Chondrocyte (in vitro differentiated cells): ENCODE data around the gene ZNF135. TPM values are rescaled to one million over a fixed set of nuclear protein-coding genes. Genes with fewer than 3 reads are reported as not detected.

ENCODE experiments used
- DNase-seq: peaks from one replicate; pipeline ENCODE4 v3.0.0; 2021; ENCODE audit warnings: mixed read lengths, low spot score
- H3K27ac Mint-ChIP-seq: one replicate; pipeline ENCODE4 v1.8.0; 2021; ENCODE audit warnings: mild to moderate bottlenecking, moderate library complexity, mixed read lengths; ENCODE audit not compliant: unreplicated experiment
- H3K27me3 Mint-ChIP-seq: 2 replicates; pipeline ENCODE4 v1.8.0; 2021; ENCODE audit warnings: low read depth, mixed read lengths
- H3K36me3 Mint-ChIP-seq: 2 replicates; pipeline ENCODE4 v1.8.0; 2021; ENCODE audit warnings: low read depth, mixed read lengths
- H3K4me1 Mint-ChIP-seq: 2 replicates; pipeline ENCODE4 v1.8.0; 2021; ENCODE audit warnings: low read depth, mild to moderate bottlenecking, mixed read lengths
- H3K4me3 Mint-ChIP-seq: one replicate; pipeline ENCODE4 v1.8.0; 2021; ENCODE audit warnings: mild to moderate bottlenecking, moderate library complexity, mixed read lengths; ENCODE audit not compliant: unreplicated experiment
- H3K9me3 Mint-ChIP-seq: 2 replicates; pipeline ENCODE4 v1.8.0; 2021; ENCODE audit warnings: low read depth, mixed read lengths
- total RNA-seq: library from RNA; stranded (reverse); gene quantifications from 3 replicates; pipeline ENCODE4 v1.2.1, GENCODE V29; 2021
- TF ChIP-seq, protein P1 (sequence below): fragments of 200-600 bp; sonication (generic); IDR thresholded peaks from 2 replicates; pipeline ENCODE4 v1.5.0; 2021; ENCODE audit warnings: antibody characterized with exemption, mild to moderate bottlenecking, moderate library complexity

Gene ZNF135
- total RNA-seq, 1 donor from 2014 or later: 4.9 TPM

DNA sequence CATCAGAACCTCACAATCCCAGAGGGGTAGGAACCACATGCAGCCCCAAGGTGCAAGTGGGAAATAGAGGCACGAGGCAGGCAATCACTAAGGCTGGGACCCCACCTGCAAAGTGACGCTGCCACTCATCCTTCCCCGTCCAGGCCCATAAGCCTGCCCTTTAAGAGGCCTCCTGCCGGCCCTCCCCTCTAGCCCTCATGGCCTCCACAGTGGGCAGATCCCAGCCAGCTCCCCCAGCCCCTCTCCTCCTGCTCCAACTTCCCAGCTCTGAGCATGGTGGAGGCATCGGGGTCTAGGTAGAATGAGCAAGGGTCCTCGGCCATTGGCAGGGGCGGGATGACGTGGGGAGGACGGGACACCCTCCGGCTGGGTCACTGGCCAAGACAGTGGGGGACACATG is 36.2 kb downstream of the ZNF135 start:
- H3K4me1 Mint-ChIP-seq: peaks cover 11% of the 10 kb centered on the region
- DNase-seq: no peak
- H3K36me3 Mint-ChIP-seq: peaks cover 29% of the 10 kb centered on the region
- no peak overlapping the region for H3K4me3 Mint-ChIP-seq
- peaks cover 31% of the 10 kb centered on the region for H3K9me3 Mint-ChIP-seq
- TF ChIP-seq, protein P1, sequence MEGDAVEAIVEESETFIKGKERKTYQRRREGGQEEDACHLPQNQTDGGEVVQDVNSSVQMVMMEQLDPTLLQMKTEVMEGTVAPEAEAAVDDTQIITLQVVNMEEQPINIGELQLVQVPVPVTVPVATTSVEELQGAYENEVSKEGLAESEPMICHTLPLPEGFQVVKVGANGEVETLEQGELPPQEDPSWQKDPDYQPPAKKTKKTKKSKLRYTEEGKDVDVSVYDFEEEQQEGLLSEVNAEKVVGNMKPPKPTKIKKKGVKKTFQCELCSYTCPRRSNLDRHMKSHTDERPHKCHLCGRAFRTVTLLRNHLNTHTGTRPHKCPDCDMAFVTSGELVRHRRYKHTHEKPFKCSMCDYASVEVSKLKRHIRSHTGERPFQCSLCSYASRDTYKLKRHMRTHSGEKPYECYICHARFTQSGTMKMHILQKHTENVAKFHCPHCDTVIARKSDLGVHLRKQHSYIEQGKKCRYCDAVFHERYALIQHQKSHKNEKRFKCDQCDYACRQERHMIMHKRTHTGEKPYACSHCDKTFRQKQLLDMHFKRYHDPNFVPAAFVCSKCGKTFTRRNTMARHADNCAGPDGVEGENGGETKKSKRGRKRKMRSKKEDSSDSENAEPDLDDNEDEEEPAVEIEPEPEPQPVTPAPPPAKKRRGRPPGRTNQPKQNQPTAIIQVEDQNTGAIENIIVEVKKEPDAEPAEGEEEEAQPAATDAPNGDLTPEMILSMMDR: no peak
- no peaks in the 10 kb centered on the region for H3K27me3 Mint-ChIP-seq
- H3K27ac Mint-ChIP-seq: no peak overlapping the region

DNA sequence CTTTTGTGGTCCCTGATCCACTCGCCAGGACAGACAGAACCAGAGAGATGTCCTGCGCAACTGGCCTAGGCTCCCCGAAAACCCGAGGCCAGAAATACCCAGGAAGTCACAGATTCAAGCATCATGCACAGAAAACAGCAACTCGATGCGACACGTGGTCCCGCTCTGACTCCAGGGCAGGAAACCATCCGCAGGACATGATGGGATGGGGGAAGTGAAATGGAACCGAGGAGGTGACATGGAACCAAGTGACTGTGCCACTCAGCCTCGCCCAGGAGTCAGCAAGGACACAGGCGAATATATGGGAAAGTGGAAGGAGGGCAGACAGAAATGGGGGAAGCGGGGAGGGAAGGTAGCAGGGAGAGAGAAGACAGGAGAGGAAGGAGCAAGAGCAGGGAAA is 37.8 kb downstream of the ZNF135 start:
- peak overlapping the region; percentile 59 for H3K4me3 Mint-ChIP-seq
- no peak for DNase-seq
- H3K4me1 Mint-ChIP-seq: peaks cover 11% of the 10 kb centered on the region
- peaks cover 23% of the 10 kb centered on the region for H3K36me3 Mint-ChIP-seq
- H3K27me3 Mint-ChIP-seq: no peaks in the 10 kb centered on the region
- peak overlapping the region; percentile 71 for H3K27ac Mint-ChIP-seq
- H3K9me3 Mint-ChIP-seq: peaks cover 29% of the 10 kb centered on the region
- TF ChIP-seq, protein P1: no peak

DNA sequence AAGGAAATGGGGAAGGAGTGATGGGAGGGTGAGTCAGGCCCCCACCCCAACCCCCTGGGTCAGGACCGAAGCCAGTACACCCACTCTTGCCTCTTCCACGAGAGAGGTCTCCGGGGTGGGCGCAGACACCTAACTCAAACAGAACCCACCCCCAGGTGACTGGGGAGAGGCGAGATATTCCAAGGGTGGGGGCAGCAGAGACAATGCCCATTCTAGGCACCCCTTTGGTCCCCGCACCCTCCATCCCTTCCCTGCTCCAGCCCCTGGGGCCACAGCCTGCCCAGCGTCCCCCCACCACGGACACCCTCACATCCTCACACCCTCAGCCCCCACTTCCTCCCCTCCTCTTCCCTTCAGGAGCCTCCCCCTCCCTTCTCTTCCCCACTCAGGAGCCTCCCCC is 38.3 kb downstream of the ZNF135 start:
- H3K9me3 Mint-ChIP-seq: peaks cover 29% of the 10 kb centered on the region

DNA sequence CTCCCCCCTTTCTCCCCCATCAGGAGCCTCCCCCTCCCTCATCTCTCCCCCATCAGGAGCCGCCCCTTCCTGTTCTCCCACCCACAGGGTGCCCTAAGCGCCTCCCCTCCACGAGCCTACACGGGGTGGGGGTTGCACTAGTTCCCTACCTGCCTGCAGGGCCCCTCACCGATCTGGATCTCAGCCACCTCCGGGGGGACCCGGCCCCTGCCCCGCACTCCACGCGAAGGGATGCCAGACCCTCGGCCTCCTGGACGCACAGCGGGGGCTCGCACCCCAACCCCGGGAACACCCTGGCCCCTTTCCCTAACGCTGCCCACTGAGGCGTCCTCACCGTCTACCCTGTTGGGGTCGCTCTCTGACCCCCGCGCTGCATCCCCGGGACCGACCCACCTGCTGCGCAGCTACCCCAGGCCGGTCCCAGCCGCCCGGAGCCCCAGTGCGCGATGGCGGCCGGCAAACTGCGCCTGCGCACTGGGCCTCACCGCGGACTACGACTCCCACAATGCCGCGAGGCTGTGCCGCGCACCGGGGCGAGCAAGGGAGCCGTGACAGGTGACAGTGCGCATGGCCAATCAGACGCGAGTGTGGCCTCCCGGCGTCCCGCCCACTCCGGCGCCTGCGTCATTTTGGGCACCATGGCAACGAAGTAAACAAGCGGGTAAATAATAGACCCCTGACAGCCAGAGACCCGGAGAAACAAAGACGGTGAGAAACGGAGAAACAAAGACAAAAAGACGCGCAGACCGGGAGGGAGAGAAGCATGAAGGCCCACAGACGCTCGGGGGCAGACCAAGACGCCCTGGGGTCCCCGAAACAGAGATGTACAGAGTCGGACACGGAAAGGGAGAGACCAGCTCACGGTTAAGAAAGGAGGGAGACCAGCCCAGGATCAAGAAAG is 38.9 kb downstream of the ZNF135 start, which contains the start of gene ZSCAN18:
Gene ZSCAN18, minus strand, starts transcription at position 451 of the 901 bp plus-strand sequence. CDS start 7,964 bp downstream, outside the sequence.
- peaks cover 33% of the 10 kb centered on the region for H3K9me3 Mint-ChIP-seq
- DNase-seq: peak; percentile 99
- TF ChIP-seq, protein P1: no peak
- peaks cover 11% of the 10 kb centered on the region for H3K4me1 Mint-ChIP-seq
- H3K27ac Mint-ChIP-seq: peak within 1 kb of the TSS; percentile 100
- no peaks in the 10 kb centered on the region for H3K27me3 Mint-ChIP-seq
- H3K4me3 Mint-ChIP-seq: peak within 1 kb of the TSS; percentile 89
- peaks cover 22% of the 10 kb centered on the region for H3K36me3 Mint-ChIP-seq

More for the DNA sequence above, 38.3 kb downstream of the ZNF135 start:
- Mint-ChIP-seq H3K36me3 (peaks cover 20% of the 10 kb centered on the region), H3K4me1 (peaks cover 11% of the 10 kb centered on the region), H3K27ac (peak overlapping the region; percentile 71), H3K27me3 (no peaks in the 10 kb centered on the region), H3K4me3 (peak overlapping the region; percentile 59)
- DNase-seq: no peak
- TF ChIP-seq, protein P1: no peak

DNA sequence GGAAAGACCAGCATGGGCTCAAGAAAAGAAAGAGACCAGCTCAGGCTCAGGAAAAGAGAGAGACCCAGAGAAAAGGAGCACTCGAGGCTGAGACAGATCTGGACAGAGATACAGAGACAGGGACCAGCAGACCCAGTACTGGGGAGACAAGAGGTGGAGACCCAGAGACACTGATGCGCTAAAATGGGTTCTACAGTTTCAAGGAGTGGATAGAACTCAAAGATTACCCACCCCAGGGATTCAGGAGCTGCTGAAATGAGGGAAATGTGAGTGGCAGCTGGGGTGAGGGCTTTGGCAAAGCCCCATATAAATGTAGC is 39.6 kb downstream of the ZNF135 start:
- H3K9me3 Mint-ChIP-seq: peaks cover 34% of the 10 kb centered on the region
- peak overlapping the region; percentile 100 for H3K27ac Mint-ChIP-seq
- DNase-seq: no peak
- no peaks in the 10 kb centered on the region for H3K27me3 Mint-ChIP-seq
- peak overlapping the region; percentile 89 for H3K4me3 Mint-ChIP-seq
- H3K4me1 Mint-ChIP-seq: peaks cover 11% of the 10 kb centered on the region
- H3K36me3 Mint-ChIP-seq: peaks cover 24% of the 10 kb centered on the region
- TF ChIP-seq, protein P1: no peak
